Putamen (tissue), 1 donor: Measurements from ENCODE around the gene CCNE1.

Source experiments
- DNase-seq: peaks from one replicate; pipeline ENCODE4 v3.0.0-alpha.2; 2016; ENCODE audit warnings: low spot score

Gene CCNE1

GRCh38 chr19:29844891-29845573, 33.2 kb downstream of the CCNE1 start:
- peak; percentile 90 for DNase-seq

GRCh38 chr19:29845574-29846176, 33.9 kb downstream of the CCNE1 start:
- peak; percentile 45 for DNase-seq

- no peak for DNase-seq
These were observed 37.4 kb downstream of the CCNE1 start for GRCh38 chr19:29849208-29849607.

- no peak for DNase-seq
These were observed 38.7 kb downstream of the CCNE1 start for GRCh38 chr19:29850482-29850881.

GRCh38 chr19:29851769-29852521, 40.2 kb downstream of the CCNE1 start:
- DNase-seq = no peak

- DNase-seq = no peak
These were observed 42.2 kb downstream of the CCNE1 start for GRCh38 chr19:29854033-29854432.

- DNase-seq = no peak
These were observed 43.3 kb downstream of the CCNE1 start for GRCh38 chr19:29855087-29855486.

- DNase-seq = no peak
These were observed 44.1 kb downstream of the CCNE1 start for GRCh38 chr19:29855741-29856500.

- DNase-seq = no peak
These were observed 46.3 kb downstream of the CCNE1 start for GRCh38 chr19:29858000-29858596.

GRCh38 chr19:29858621-29859020, 46.8 kb downstream of the CCNE1 start:
- no peak for DNase-seq

GRCh38 chr19:29860492-29860891, 48.7 kb downstream of the CCNE1 start:
- DNase-seq = no peak

- DNase-seq = no peak
These were observed 49.8 kb downstream of the CCNE1 start for GRCh38 chr19:29861574-29861973.

GRCh38 chr19:29866011-29866410, 54.2 kb downstream of the CCNE1 start:
- DNase-seq = no peak

- no peak for DNase-seq
These were observed 56.2 kb downstream of the CCNE1 start for GRCh38 chr19:29867984-29868383.

GRCh38 chr19:29871143-29871542, 59.4 kb downstream of the CCNE1 start:
- no peak for DNase-seq

- DNase-seq = no peak
These were observed 60.5 kb downstream of the CCNE1 start for GRCh38 chr19:29872224-29872731.

- DNase-seq = peak; percentile 20
These were observed 61.4 kb downstream of the CCNE1 start for GRCh38 chr19:29873024-29873800.
